GM21576 (cell line): ENCODE results near the gene HCRTR1.

Experiments
- ATAC-seq: cut with Tn5 transposase; IDR thresholded peaks from one replicate; pipeline ENCODE4 v1.9.1; 2021; ENCODE audit warnings: mild to moderate bottlenecking, moderate library complexity; ENCODE audit not compliant: unreplicated experiment

HCRTR1 gene

GRCh38 chr1:31596737-31597097 is 20.8 kb upstream of the HCRTR1 start:
- ATAC-seq = no peak

- no peak for ATAC-seq
These were observed 18.5 kb upstream of the HCRTR1 start for GRCh38 chr1:31598980-31599379.

- no peak for ATAC-seq
These were observed 16.8 kb upstream of the HCRTR1 start for GRCh38 chr1:31600641-31601040.

GRCh38 chr1:31602081-31602480 is 15.4 kb upstream of the HCRTR1 start:
- ATAC-seq = no peak

- ATAC-seq = peak; percentile 96
These were observed 11.5 kb upstream of the HCRTR1 start for GRCh38 chr1:31605908-31606427.

- ATAC-seq = no peak
These were observed 10.1 kb upstream of the HCRTR1 start for GRCh38 chr1:31607360-31607759.

GRCh38 chr1:31609514-31610118 is 7.9 kb upstream of the HCRTR1 start:
- no peak for ATAC-seq

GRCh38 chr1:31614414-31615005 is 3.0 kb upstream of the HCRTR1 start:
- ATAC-seq = no peak

- ATAC-seq = no peak
These were observed 2.1 kb upstream of the HCRTR1 start for GRCh38 chr1:31615414-31615813.

GRCh38 chr1:31615939-31616338 is 1.6 kb upstream of the HCRTR1 start:
- ATAC-seq = no peak

- no peak for ATAC-seq
These were observed 642 bp downstream of the HCRTR1 start for GRCh38 chr1:31617916-31618746.

GRCh38 chr1:31618916-31619846 is 1.7 kb downstream of the HCRTR1 start:
- ATAC-seq = no peak

- no peak for ATAC-seq
These were observed 3.4 kb downstream of the HCRTR1 start for GRCh38 chr1:31620631-31621497.

- ATAC-seq = no peak
These were observed 4.0 kb downstream of the HCRTR1 start for GRCh38 chr1:31621498-31621820.

GRCh38 chr1:31621847-31622730 is 4.6 kb downstream of the HCRTR1 start:
- no peak for ATAC-seq

GRCh38 chr1:31623365-31623764 is 5.9 kb downstream of the HCRTR1 start:
- no peak for ATAC-seq

- no peak for ATAC-seq
These were observed 6.8 kb downstream of the HCRTR1 start for GRCh38 chr1:31624309-31624708.

GRCh38 chr1:31624731-31625514 is 7.4 kb downstream of the HCRTR1 start:
- no peak for ATAC-seq
